Activated T-cell treated with anti-CD3 and anti-CD28 coated beads, Interleukin-2, amount 50 U/mL, for 24 hours (primary cell): Measurements from ENCODE around the gene PLTP.
"Not testable (repeated sequence)": the region's sequence is repeated elsewhere in the genome, so short reads cannot be mapped to it uniquely, and the experiment has no call there.

Source experiments
- DNase-seq: peaks from one replicate; pipeline ENCODE4 v3.0.0-alpha.2; 2020
- H3K27ac Mint-ChIP-seq: 2 replicates; pipeline ENCODE4 v1.8.0; 2020; ENCODE audit warnings: mild to moderate bottlenecking, mixed read lengths
- H3K27me3 Mint-ChIP-seq: 2 replicates; pipeline ENCODE4 v1.8.0; 2020; ENCODE audit warnings: mixed read lengths
- H3K36me3 Mint-ChIP-seq: 2 replicates; pipeline ENCODE4 v1.8.0; 2020; ENCODE audit warnings: low read depth, mixed read lengths
- H3K4me1 Mint-ChIP-seq: 2 replicates; pipeline ENCODE4 v1.8.0; 2020; ENCODE audit warnings: low read depth, mixed read lengths
- H3K4me3 Mint-ChIP-seq: 2 replicates; pipeline ENCODE4 v1.8.0; 2020; ENCODE audit warnings: mild to moderate bottlenecking, moderate library complexity, mixed read lengths
- H3K9me3 Mint-ChIP-seq: 2 replicates; pipeline ENCODE4 v1.8.0; 2020; ENCODE audit warnings: mixed read lengths

PLTP gene

DNA sequence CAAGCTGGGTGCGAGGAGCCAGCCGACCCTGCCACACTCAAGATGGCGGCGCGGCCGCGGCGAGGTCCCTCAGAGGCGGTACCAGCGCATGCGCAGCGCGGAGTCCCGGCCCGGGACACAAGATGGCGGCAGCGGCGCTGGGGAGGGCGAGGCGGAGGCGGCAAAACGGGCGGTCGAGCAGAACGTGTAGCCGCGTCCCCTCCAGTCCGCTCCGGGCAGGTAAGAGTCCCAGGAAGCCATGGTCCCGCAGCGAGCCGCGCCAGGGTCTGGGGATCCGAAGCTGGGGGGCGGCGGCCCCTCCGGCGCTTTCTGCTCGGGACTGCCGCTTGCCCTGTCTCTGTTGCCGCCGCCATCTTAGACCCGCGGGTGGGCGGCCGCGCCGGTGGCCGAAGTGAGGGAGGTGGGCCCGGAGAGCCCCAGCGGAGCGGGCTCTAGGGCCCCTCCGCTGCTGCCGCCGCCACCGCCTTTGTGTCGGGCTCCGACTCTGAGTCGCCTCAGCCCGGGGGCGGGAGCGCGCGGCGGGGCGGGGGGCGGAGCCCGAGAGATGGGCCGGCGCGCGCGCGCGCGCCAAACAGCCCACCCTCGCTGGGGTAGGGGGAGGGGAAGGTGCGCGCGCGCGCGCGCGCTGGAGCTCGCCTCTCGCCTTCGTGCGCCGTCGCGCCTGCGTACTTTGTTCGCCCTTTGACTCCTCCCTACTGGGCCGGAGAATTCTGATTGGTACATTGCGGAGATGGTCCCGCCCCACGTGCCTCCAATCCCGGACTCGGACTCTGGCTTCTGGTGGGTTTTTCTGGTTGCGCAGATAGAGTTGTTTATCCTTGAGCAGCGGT, 22.8 kb upstream of the PLTP start, which contains the start of gene PCIF1:
PCIF1 (plus strand) TSS at position 98 of the 830 bp plus-strand sequence. CDS start 4,317 bp downstream, outside the sequence.
- Mint-ChIP-seq H3K9me3 (no peaks in the 10 kb centered on the region), H3K4me3 (peak within 1 kb of the TSS; percentile 99), H3K4me1 (peaks cover 37% of the 10 kb centered on the region), H3K36me3 (peaks cover 47% of the 10 kb centered on the region), H3K27me3 (no peaks in the 10 kb centered on the region), H3K27ac (peak within 1 kb of the TSS; percentile 100)
- DNase-seq, result peak; percentile 99

DNA sequence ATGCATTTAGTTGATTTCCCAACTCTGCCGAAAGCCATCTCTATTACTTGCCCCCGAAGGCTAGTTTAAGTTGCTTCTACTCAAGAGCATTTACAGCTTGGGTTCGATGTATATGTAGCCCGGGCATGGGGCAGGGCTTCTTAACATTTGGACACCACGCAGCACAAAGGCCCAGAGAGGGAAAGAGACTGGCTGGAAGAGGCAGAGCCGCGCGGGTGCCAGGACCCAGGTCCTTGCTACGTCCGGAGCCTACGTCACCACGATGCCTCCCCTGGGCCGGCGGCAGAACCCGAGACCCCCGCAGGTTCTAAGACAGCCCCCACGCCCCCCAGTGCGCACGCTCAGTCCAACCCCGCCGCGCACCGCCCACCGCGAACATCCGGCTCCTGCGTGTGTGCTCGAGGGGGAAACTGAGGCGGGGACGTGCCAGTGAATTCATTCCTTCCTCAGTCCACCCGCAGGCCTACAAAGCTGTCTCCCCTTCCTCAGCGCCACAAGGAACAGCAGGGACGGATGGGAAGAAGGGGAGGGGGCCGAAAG, 22.2 kb upstream of the PLTP start:
- H3K4me3 Mint-ChIP-seq, result peak overlapping the region; percentile 99
- H3K27ac Mint-ChIP-seq, result peak overlapping the region; percentile 100
- no peaks in the 10 kb centered on the region for H3K9me3 Mint-ChIP-seq
- no peak for DNase-seq
- no peaks in the 10 kb centered on the region for H3K27me3 Mint-ChIP-seq
- H3K4me1 Mint-ChIP-seq, result peaks cover 36% of the 10 kb centered on the region
- peaks cover 40% of the 10 kb centered on the region for H3K36me3 Mint-ChIP-seq

DNA sequence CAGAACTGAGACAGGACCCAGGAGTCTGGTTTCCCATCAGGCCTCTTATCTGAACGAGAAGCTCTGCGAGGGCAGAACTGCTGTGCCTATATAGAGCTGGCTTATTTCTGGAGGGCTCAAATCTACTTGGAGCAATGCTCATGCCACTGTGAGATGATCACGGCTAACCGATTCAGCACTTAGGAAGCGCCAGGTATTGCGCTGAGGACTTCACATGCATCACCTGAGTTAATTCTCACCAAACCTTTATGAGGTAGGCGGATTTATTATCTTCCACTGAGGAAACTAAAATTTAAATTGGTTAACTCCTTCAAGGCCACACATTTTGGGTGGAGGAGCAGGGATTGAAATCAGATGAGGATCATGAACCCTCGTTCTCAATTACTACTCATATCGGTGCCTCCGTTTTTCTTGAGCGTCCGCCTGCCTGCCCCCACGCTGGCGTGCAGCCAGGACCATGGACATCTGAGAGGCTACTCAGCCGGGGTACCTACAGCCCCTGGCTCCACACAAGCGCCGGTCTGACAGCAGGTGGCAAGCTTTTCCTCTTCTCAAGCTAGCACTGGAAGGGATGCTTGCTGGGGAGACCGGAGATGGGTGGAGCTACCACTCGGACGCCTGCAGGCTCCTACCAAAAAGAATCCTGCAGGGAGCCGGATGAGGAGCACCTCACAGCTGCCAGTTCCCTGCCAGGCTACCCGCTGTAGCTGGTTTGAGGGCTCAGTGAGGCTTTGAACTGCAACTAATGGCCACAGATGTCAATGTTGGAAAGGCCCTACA, 21.5 kb upstream of the PLTP start:
- peaks cover 33% of the 10 kb centered on the region for H3K36me3 Mint-ChIP-seq
- DNase-seq, result peak; percentile 76
- no peaks in the 10 kb centered on the region for H3K27me3 Mint-ChIP-seq
- peak overlapping the region; percentile 100 for H3K27ac Mint-ChIP-seq
- peaks cover 33% of the 10 kb centered on the region for H3K4me1 Mint-ChIP-seq
- peak overlapping the region; percentile 99 for H3K4me3 Mint-ChIP-seq
- no peaks in the 10 kb centered on the region for H3K9me3 Mint-ChIP-seq

DNA sequence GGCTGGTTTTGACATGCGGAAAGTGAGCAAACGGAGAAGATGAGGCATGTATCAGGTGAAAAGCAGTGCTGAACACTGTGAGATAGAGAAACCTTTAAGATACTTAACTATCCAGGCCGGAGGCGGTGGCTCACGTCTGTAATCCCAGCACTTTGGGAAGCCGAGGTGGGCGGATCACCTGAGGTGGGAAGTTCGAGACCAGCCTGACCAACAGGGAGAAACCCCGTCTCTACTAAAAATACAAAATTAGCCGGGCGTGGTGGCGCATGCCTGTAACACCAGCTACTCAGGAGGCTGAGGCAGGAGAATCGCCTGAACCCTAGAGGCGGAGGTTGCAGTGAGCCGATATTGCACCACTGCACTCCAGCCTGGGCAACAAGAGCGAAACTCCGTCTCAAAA, 19.7 kb upstream of the PLTP start:
- not testable (repeated sequence) for H3K27me3 Mint-ChIP-seq, H3K9me3 Mint-ChIP-seq, DNase-seq, H3K4me3 Mint-ChIP-seq, H3K27ac Mint-ChIP-seq
- Mint-ChIP-seq H3K36me3 (peaks cover 17% of the 10 kb centered on the region), H3K4me1 (peaks cover 16% of the 10 kb centered on the region)

DNA sequence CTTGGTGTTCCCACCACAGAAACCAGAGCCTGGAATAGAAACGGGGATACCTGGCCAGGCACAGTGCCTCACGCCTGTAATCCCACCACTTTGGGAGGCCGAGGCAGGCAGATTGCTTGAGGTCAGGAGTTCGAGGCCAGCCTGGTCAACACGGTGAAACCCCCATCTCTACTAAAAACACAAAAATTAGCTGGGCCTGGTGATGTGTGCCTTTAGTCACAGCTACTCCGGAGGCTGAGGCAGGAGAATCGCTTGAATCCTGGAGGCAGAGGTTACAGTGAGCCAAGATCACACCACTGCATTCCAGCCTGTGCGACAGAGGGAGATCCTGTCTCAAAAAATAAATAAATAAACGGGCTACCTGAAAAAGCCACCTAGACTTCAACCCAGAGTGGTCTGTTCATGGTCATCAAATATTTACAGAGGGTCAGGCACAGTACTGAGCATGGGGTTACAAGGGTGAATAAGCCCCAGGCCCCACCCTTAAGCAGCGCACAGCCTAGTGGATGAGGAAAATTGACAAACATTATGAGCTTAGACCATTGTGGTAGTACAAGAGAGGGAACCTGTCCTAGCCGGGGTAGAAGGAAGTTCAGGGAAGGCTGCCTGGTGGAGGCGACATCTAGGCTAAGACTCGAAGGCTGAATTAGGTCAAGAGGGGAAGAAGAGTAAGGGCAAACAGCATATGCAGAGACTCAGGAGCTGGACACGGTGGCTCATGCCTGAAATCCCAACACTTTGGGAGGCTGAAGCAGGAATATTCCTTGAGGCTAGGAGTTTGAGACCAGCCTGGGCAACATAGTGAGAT, 15.3 kb upstream of the PLTP start:
- DNase-seq, result no peak
- peaks cover 3% of the 10 kb centered on the region for H3K36me3 Mint-ChIP-seq
- no peak overlapping the region for H3K4me3 Mint-ChIP-seq
- no peaks in the 10 kb centered on the region for H3K9me3 Mint-ChIP-seq
- no peak overlapping the region for H3K27ac Mint-ChIP-seq
- peaks cover 2% of the 10 kb centered on the region for H3K4me1 Mint-ChIP-seq
- no peaks in the 10 kb centered on the region for H3K27me3 Mint-ChIP-seq

GRCh38 chr20:45926731-45927070, 14.7 kb upstream of the PLTP start:
- H3K4me3 Mint-ChIP-seq, result no peak overlapping the region
- H3K4me1 Mint-ChIP-seq, result peaks cover 4% of the 10 kb centered on the region
- no peaks in the 10 kb centered on the region for H3K9me3 Mint-ChIP-seq
- H3K27me3 Mint-ChIP-seq, result no peaks in the 10 kb centered on the region
- DNase-seq, result no peak
- H3K27ac Mint-ChIP-seq, result no peak overlapping the region
- no peaks in the 10 kb centered on the region for H3K36me3 Mint-ChIP-seq

DNA sequence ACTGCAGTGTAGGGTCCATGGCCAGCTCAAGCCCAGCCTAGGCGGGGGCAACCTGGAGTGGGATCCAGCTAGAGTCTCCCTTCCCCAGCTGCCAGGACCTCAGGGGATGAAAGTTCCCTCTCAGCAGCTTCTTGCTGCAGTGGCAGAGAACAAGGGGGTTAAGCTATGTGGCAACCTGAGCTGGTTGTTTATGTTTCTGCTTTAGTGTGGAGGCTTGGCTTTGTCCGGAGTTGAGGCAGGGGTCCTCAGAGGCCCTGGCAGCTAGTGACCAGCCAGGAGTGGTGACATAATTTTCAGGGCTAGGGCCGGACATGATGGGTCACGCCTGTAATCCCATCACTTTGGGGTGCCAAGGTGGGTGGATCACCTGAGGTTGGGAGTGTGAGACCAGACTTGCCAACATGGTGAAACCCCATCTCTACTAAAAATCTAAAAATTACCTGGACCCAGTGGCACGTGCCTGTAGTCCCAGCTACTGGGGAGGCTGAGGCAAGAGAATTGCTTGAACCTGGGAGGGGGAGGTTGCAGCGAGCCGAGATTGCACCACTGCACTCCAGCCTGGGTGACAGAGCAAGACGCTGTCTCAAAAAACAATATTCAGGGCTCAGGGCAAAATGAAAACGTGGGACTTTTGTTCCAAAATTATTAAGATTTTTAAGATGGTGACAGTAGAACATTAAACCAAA, 14.0 kb upstream of the PLTP start:
- Mint-ChIP-seq H3K4me1 (peaks cover 7% of the 10 kb centered on the region), H3K9me3 (no peaks in the 10 kb centered on the region), H3K36me3 (no peaks in the 10 kb centered on the region), H3K27ac (no peak overlapping the region), H3K27me3 (no peaks in the 10 kb centered on the region), H3K4me3 (no peak overlapping the region)
- no peak for DNase-seq

DNA sequence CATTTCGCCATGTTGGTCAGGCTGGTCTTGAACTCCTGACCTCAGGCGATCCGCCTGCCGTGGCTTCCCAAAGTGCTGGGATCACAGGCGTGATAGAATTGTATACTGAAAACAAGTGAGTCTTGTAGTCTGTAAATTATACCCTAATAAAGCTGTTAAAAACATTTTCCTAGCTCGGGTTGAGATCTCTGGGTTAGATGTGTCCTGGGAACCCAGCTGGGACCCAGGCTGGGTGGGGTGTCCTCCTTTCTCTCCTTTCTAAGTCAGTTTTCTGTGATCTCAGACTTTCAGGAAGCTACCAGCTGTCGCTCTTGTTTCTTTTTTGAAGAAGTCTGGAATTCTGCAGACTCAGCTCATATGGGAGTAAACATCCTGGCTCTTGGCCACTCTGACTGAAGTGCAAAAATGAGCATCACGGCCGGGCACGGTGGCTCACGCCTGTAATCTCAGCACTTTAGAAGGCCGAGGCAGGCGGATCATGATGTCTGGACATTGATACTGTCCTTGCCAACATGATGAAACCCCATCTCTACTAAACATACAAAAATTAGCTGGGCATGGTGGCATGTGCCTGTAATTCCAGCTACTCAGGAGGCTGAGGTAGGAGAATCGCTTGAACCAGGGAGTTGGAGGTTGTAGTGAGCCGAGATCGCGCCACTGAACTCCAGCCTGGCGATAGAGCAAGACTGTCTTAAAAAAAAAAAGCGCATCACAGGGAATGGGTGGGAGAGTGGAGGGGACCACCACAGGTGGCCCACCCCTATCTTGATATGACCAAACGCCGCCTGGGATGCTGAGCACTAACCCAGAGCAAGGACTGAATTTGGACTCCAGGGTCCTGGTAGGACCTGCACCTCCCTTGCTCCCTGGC, 12.7 kb upstream of the PLTP start:
- no peak overlapping the region for H3K27ac Mint-ChIP-seq
- H3K9me3 Mint-ChIP-seq, result no peaks in the 10 kb centered on the region
- peaks cover 5% of the 10 kb centered on the region for H3K27me3 Mint-ChIP-seq
- no peak for DNase-seq
- no peaks in the 10 kb centered on the region for H3K36me3 Mint-ChIP-seq
- peaks cover 7% of the 10 kb centered on the region for H3K4me1 Mint-ChIP-seq
- no peak overlapping the region for H3K4me3 Mint-ChIP-seq

DNA sequence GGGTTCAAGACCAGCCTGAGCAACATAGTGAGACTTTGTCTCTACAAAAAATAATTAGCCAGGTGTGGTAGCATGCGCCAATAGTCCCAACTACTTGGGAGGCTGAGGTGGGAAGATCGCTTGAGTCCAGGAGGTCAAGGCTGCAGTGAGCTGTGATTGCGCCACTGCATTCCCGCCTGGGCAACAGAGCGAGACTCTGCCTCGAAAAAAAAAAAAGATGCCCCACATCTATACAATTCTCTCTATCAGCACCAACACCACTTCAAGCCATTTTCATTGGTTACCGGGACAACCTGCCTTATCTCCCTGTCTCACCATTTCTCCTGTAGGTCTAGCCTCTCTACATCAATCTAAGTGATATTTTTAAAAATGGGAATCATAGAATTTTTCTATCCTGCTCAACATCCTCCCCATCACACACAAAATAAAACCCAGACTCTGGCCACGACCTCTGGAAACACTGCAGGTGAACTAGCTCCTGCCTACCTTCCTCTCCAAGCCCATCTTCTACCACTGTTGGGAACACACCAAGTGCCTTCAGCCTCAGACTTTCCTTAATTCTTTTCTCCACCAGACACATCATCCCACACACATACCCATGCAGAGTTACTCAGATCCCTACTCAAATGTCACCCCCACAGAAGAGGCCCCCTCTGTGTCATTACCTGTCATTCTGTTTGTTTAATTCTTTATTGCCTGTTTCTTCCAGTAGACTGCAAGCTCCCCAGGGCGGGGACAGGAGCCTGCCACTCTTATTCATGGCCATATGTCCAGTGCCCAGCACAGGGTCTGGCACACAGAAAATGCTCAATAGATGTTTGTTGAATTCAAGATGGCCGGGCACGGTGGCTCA, 9.6 kb upstream of the PLTP start:
- no peak for DNase-seq
- no peak overlapping the region for H3K4me3 Mint-ChIP-seq
- H3K9me3 Mint-ChIP-seq, result no peaks in the 10 kb centered on the region
- H3K4me1 Mint-ChIP-seq, result peaks cover 5% of the 10 kb centered on the region
- no peaks in the 10 kb centered on the region for H3K36me3 Mint-ChIP-seq
- peaks cover 13% of the 10 kb centered on the region for H3K27me3 Mint-ChIP-seq
- no peak overlapping the region for H3K27ac Mint-ChIP-seq

DNA sequence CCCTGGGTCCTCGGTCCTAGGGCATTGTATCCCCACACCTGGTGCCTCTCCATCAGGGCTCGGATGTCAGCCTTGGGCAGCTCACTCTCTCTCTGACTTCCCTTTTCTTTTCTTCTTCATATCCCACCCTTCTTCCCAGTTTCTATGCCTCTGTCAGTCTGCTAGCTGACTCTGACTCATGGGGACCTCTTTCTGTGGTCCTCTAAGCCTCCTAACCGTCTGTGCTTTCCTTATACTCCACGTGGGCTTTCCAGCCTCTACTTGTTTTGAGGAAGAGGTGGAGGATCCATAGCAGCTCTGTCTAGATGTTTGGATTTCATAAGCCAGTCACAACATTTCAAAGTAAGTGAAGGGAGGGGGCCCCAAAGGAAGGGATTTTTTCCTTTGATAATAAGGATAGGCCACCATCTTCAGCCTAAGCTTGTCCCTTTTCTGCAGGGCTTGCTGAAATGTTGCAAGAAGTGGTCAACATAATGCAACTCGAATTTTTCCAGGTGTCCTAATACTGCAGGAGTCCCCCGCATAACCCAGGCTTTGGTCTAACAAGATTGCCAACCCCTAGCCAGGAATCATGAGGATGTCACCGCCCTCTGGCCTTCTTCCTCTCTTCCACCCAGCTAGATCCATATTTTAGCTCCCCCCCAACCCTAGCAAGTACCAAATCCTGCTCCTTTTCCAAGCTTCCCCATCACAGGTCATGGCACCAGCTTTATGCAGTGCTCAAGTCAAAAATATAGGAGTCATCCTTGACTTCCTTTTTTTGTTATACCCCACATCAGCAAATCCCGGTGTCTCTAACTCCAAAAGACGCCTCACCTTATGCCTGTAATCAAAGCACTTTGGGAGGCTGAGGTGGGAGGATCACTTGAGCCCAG, 8.7 kb upstream of the PLTP start:
- Mint-ChIP-seq H3K4me1 (peaks cover 5% of the 10 kb centered on the region), H3K36me3 (no peaks in the 10 kb centered on the region), H3K9me3 (no peaks in the 10 kb centered on the region), H3K27ac (no peak overlapping the region), H3K4me3 (no peak overlapping the region), H3K27me3 (peaks cover 22% of the 10 kb centered on the region)
- DNase-seq, result no peak

DNA sequence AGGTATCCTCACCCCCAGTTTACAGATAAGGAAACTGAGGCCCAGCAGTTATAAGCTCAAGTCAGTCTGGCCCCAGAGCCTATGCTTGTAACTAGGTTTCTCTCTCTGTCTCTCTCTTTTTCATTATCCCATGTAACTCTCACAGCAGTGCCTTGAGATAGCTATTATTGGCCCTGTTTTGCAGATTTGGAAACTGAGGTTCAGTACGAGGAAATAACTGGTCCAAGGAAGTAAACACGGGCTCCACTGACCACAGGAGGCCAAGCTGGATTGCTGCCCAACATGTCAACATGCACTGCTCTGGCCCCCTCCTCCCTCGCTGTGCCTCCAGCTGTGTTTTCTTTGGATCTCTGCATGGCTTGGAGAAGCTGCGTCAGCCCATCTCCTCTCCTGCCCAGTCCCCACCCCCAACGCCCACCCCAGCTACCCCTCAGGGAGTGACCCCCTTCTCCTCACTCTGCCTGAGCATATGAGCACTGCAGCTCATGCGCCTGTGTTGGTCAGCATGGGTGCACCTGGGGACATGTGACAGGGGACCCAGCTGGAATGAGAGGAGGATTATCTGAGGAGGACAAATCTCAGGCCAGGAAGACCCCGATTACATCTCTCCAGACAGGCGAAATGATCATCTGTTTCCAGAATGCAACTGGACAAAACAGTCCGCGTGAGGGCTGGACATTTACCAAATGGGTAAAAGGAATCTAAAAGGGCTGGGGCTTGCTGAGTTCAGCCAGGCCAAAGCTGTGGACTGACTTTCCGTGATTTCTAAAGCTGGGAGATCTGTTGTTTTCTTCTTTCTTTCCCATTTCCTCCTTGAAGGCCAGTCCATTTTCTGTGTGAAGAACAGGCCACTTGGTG, 7.8 kb upstream of the PLTP start:
- Mint-ChIP-seq H3K27ac (no peak overlapping the region), H3K4me3 (no peak overlapping the region), H3K27me3 (peaks cover 24% of the 10 kb centered on the region), H3K36me3 (no peaks in the 10 kb centered on the region), H3K9me3 (no peaks in the 10 kb centered on the region), H3K4me1 (peaks cover 5% of the 10 kb centered on the region)
- no peak for DNase-seq
